ENCODE measurements around the gene HNF4A. TPM values are rescaled to one million over a fixed set of nuclear protein-coding genes. Genes with fewer than 3 reads are reported as not detected.

The HNF4A gene
- total and polyA plus RNA-seq, 2 of the 13 experiments (the other 11 are each of a cell fraction or from before 2014, with no cell fraction given), result 80.9 to 169 TPM

DNA sequence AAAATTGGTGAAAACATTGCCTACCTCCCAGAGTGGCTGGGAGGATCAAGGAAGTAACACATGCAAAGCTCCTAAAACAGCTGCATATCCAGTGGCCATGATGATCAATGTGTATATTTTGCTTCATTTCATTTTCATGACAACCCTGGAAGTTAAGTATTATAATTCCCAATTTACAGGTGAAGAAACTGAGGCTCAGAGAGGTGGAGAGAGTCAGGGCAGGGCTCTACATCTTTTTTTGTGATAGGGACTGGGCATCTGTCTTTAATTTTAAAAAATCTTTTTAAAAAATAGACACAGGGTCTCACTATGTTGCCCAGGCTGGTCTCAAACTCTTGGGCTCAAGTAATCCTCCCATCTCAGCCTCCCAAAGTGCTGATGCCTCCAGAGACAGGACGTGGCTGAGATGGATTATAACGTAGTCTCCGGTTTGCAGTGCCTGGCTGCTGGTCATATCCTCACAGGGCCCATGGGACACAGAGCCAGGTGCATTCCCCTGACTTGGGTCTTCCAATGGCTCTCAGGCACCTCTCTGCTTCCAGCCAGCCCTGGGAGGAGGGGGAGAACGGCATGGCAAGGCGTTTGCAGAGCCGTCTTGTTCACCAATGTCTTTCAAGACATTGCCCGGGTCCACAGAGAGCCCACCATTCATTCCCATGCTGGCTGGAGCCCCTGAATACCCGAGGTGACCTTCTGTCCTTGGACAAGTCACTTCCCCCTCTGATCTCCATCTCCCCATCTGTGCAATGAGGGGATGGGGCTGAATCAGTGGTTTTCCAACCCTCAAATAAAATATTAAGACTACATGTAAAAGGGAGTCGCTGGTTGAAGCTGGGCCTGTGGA, 38.3 kb downstream of the HNF4A start (continued):
- peak; percentile 73; the same call in 1 of the 2 replicates for TF ChIP-seq ZNF230 (CRISPR knock-in tag; IDR thresholded peaks at IDR 0.05)
- TF ChIP-seq ZNF317 (CRISPR knock-in tag; IDR thresholded peaks at IDR 0.05), result peak; percentile 68; the same call in 1 of the 2 replicates
- TF ChIP-seq SALL2 (CRISPR knock-in tag; IDR thresholded peaks at IDR 0.05), result 0 out of 2 replicates have a peak, but pooled peaks have one; percentile 5
- TF ChIP-seq TOE1 (CRISPR knock-in tag; IDR thresholded peaks at IDR 0.05), result no peak
- peak; percentile 22; the same call in 1 of the 2 replicates for TF ChIP-seq ZNF329 (CRISPR knock-in tag; IDR thresholded peaks at IDR 0.05; ENCODE audit: low read depth)
- TF ChIP-seq RCOR2 (CRISPR knock-in tag; IDR thresholded peaks at IDR 0.05), result no peak
- peak; percentile 99 for TF ChIP-seq ZNF121 (CRISPR knock-in tag; IDR thresholded peaks at IDR 0.05)
- TF ChIP-seq MIXL1 (CRISPR knock-in tag; IDR thresholded peaks at IDR 0.05), result no peak
- TF ChIP-seq RARA (CRISPR knock-in tag; IDR thresholded peaks at IDR 0.05), result no peak
- TF ChIP-seq HDAC6 (IDR thresholded peaks at IDR 0.05; ENCODE audit: low read depth, low read length), result no peak
- TF ChIP-seq, protein P1, sequence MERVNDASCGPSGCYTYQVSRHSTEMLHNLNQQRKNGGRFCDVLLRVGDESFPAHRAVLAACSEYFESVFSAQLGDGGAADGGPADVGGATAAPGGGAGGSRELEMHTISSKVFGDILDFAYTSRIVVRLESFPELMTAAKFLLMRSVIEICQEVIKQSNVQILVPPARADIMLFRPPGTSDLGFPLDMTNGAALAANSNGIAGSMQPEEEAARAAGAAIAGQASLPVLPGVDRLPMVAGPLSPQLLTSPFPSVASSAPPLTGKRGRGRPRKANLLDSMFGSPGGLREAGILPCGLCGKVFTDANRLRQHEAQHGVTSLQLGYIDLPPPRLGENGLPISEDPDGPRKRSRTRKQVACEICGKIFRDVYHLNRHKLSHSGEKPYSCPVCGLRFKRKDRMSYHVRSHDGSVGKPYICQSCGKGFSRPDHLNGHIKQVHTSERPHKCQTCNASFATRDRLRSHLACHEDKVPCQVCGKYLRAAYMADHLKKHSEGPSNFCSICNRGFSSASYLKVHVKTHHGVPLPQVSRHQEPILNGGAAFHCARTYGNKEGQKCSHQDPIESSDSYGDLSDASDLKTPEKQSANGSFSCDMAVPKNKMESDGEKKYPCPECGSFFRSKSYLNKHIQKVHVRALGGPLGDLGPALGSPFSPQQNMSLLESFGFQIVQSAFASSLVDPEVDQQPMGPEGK (CRISPR knock-in tag; IDR thresholded peaks at IDR 0.05), result no peak
- TF ChIP-seq, protein P2, sequence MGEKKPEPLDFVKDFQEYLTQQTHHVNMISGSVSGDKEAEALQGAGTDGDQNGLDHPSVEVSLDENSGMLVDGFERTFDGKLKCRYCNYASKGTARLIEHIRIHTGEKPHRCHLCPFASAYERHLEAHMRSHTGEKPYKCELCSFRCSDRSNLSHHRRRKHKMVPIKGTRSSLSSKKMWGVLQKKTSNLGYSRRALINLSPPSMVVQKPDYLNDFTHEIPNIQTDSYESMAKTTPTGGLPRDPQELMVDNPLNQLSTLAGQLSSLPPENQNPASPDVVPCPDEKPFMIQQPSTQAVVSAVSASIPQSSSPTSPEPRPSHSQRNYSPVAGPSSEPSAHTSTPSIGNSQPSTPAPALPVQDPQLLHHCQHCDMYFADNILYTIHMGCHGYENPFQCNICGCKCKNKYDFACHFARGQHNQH (CRISPR knock-in tag; IDR thresholded peaks at IDR 0.05), result no peak
- TF ChIP-seq, protein P3, sequence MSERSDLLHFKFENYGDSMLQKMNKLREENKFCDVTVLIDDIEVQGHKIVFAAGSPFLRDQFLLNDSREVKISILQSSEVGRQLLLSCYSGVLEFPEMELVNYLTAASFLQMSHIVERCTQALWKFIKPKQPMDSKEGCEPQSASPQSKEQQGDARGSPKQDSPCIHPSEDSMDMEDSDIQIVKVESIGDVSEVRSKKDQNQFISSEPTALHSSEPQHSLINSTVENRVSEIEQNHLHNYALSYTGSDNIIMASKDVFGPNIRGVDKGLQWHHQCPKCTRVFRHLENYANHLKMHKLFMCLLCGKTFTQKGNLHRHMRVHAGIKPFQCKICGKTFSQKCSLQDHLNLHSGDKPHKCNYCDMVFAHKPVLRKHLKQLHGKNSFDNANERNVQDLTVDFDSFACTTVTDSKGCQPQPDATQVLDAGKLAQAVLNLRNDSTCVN (CRISPR knock-in tag; IDR thresholded peaks at IDR 0.05; ENCODE audit: borderline replicate concordance), result no peak
- TF ChIP-seq, protein P4, sequence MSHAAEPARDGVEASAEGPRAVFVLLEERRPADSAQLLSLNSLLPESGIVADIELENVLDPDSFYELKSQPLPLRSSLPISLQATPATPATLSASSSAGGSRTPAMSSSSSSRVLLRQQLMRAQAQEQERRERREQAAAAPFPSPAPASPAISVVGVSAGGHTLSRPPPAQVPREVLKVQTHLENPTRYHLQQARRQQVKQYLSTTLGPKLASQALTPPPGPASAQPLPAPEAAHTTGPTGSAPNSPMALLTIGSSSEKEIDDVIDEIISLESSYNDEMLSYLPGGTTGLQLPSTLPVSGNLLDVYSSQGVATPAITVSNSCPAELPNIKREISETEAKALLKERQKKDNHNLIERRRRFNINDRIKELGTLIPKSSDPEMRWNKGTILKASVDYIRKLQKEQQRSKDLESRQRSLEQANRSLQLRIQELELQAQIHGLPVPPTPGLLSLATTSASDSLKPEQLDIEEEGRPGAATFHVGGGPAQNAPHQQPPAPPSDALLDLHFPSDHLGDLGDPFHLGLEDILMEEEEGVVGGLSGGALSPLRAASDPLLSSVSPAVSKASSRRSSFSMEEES (CRISPR knock-in tag; IDR thresholded peaks at IDR 0.05), result no peak
- TF ChIP-seq KDM6A (CRISPR knock-in tag; IDR thresholded peaks at IDR 0.05; ENCODE audit: low read depth), result no peak
- TF ChIP-seq, protein P5, sequence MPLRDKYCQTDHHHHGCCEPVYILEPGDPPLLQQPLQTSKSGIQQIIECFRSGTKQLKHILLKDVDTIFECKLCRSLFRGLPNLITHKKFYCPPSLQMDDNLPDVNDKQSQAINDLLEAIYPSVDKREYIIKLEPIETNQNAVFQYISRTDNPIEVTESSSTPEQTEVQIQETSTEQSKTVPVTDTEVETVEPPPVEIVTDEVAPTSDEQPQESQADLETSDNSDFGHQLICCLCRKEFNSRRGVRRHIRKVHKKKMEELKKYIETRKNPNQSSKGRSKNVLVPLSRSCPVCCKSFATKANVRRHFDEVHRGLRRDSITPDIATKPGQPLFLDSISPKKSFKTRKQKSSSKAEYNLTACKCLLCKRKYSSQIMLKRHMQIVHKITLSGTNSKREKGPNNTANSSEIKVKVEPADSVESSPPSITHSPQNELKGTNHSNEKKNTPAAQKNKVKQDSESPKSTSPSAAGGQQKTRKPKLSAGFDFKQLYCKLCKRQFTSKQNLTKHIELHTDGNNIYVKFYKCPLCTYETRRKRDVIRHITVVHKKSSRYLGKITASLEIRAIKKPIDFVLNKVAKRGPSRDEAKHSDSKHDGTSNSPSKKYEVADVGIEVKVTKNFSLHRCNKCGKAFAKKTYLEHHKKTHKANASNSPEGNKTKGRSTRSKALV (CRISPR knock-in tag; IDR thresholded peaks at IDR 0.05), result peak; percentile 5; the same call in 1 of the 2 replicates
- no peak for TF ChIP-seq NKX3-1 (CRISPR knock-in tag; IDR thresholded peaks at IDR 0.05)
- TF ChIP-seq CCDC6 (CRISPR knock-in tag; IDR thresholded peaks at IDR 0.05), result no peak; the same call in 1 of the 2 replicates
- no peak for TF ChIP-seq KDM3A (CRISPR knock-in tag; IDR thresholded peaks at IDR 0.05; ENCODE audit: low read depth)
- no peak for TF ChIP-seq MEIS1 (CRISPR knock-in tag; IDR thresholded peaks at IDR 0.05; ENCODE audit: borderline replicate concordance)
